Myocyte (in vitro differentiated cells): ENCODE results near the gene PIGZ. TPM values are rescaled to one million over a fixed set of nuclear protein-coding genes. Genes with fewer than 3 reads are reported as not detected.

Experiments used
- DNase-seq: peaks from one replicate; pipeline ENCODE4 v3.0.0-alpha.2; 2012; ENCODE audit warnings: low read depth
- total RNA-seq: library from RNA; depleted of rRNA; stranded (reverse); fragments of >200 nt; gene quantifications from 2 replicates; pipeline ENCODE4 v1.2.3, GENCODE V29; 2014

PIGZ gene
- total RNA-seq, 1 donor from 2014 or later = 1.9 TPM

GRCh38 chr3:197001972-197002700 lies 33.5 kb upstream of the PIGZ start:
- DNase-seq = no peak

- DNase-seq = no peak
These were observed 32.7 kb upstream of the PIGZ start for GRCh38 chr3:197001106-197001971.

GRCh38 chr3:197000211-197000610 lies 31.6 kb upstream of the PIGZ start:
- no peak for DNase-seq

- no peak for DNase-seq
These were observed 30.5 kb upstream of the PIGZ start for GRCh38 chr3:196998966-196999760.

- DNase-seq = no peak
These were observed 28.7 kb upstream of the PIGZ start for GRCh38 chr3:196997311-196997710.

GRCh38 chr3:196996454-196997265 lies 28.0 kb upstream of the PIGZ start:
- peak; percentile 52 for DNase-seq

GRCh38 chr3:196995646-196996355 lies 27.2 kb upstream of the PIGZ start:
- DNase-seq = peak; percentile 87

- DNase-seq = no peak
These were observed 26.4 kb upstream of the PIGZ start for GRCh38 chr3:196995027-196995426.

GRCh38 chr3:196994056-196994455 lies 25.4 kb upstream of the PIGZ start:
- no peak for DNase-seq

GRCh38 chr3:196992461-196993065 lies 23.9 kb upstream of the PIGZ start:
- no peak for DNase-seq

- peak; percentile 48 for DNase-seq
These were observed 23.2 kb upstream of the PIGZ start for GRCh38 chr3:196991581-196992460.

- DNase-seq = no peak
These were observed 22.0 kb upstream of the PIGZ start for GRCh38 chr3:196990601-196991007.

- no peak for DNase-seq
These were observed 21.2 kb upstream of the PIGZ start for GRCh38 chr3:196989721-196990262.

GRCh38 chr3:196988241-196989029 lies 19.8 kb upstream of the PIGZ start:
- no peak for DNase-seq

- DNase-seq = no peak
These were observed 18.4 kb upstream of the PIGZ start for GRCh38 chr3:196987022-196987421.

- DNase-seq = no peak
These were observed 17.6 kb upstream of the PIGZ start for GRCh38 chr3:196985954-196986885.
